ENCODE results near the gene NUMBL.
"Not testable (repeated sequence)": the region's sequence is repeated elsewhere in the genome, so short reads cannot be mapped to it uniquely, and the experiment has no call there.

The NUMBL gene

GRCh38 chr19:40663695-40664692 lies 26.5 kb downstream of the NUMBL start:
- no peak for DNase-seq (ENCODE audit: low spot score)

GRCh38 chr19:40662925-40663694 lies 27.3 kb downstream of the NUMBL start:
- peak; percentile 89 for DNase-seq (ENCODE audit: low spot score)

- no peak for DNase-seq (ENCODE audit: low spot score)
These were observed 28.8 kb downstream of the NUMBL start for GRCh38 chr19:40661616-40662015.

- DNase-seq (ENCODE audit: low spot score), result no peak
These were observed 30.9 kb downstream of the NUMBL start for GRCh38 chr19:40659566-40659965.

GRCh38 chr19:40659116-40659515 lies 31.3 kb downstream of the NUMBL start:
- DNase-seq (ENCODE audit: low spot score), result no peak

GRCh38 chr19:40658031-40658430 lies 32.4 kb downstream of the NUMBL start:
- no peak for DNase-seq (ENCODE audit: low spot score)

- not testable (repeated sequence) for DNase-seq (ENCODE audit: low spot score)
These were observed 34.8 kb downstream of the NUMBL start for GRCh38 chr19:40655684-40656083.

GRCh38 chr19:40652303-40652702 lies 38.1 kb downstream of the NUMBL start:
- not testable (repeated sequence) for DNase-seq (ENCODE audit: low spot score)

GRCh38 chr19:40650749-40651305 lies 39.6 kb downstream of the NUMBL start:
- DNase-seq (ENCODE audit: low spot score), result peak; percentile 87

GRCh38 chr19:40649903-40650675 lies 40.4 kb downstream of the NUMBL start:
- DNase-seq (ENCODE audit: low spot score), result not testable (repeated sequence)

- no peak for DNase-seq (ENCODE audit: low spot score)
These were observed 43.7 kb downstream of the NUMBL start for GRCh38 chr19:40646743-40647254.

GRCh38 chr19:40642757-40643305 lies 47.6 kb downstream of the NUMBL start:
- no peak for DNase-seq (ENCODE audit: low spot score)

GRCh38 chr19:40642051-40642706 lies 48.3 kb downstream of the NUMBL start:
- DNase-seq (ENCODE audit: low spot score), result no peak

GRCh38 chr19:40641281-40641680 lies 49.2 kb downstream of the NUMBL start:
- no peak for DNase-seq (ENCODE audit: low spot score)

GRCh38 chr19:40640744-40641143 lies 49.7 kb downstream of the NUMBL start:
- DNase-seq (ENCODE audit: low spot score), result no peak

GRCh38 chr19:40639638-40639982 lies 50.8 kb downstream of the NUMBL start:
- no peak for DNase-seq (ENCODE audit: low spot score)

GRCh38 chr19:40638327-40638726 lies 52.1 kb downstream of the NUMBL start:
- no peak for DNase-seq (ENCODE audit: low spot score)

GRCh38 chr19:40633207-40633606 lies 57.2 kb downstream of the NUMBL start:
- DNase-seq (ENCODE audit: low spot score), result peak; percentile 25

- DNase-seq (ENCODE audit: low spot score), result no peak
These were observed 58.0 kb downstream of the NUMBL start for GRCh38 chr19:40632311-40633036.

GRCh38 chr19:40630571-40631160 lies 59.8 kb downstream of the NUMBL start:
- no peak for DNase-seq (ENCODE audit: low spot score)
